GM21737 (cell line): ENCODE data around the gene FRMD4A.

Experiments
- ATAC-seq: cut with Tn5 transposase; IDR thresholded peaks from one replicate; pipeline ENCODE4 v1.9.1; 2021; ENCODE audit warnings: mild to moderate bottlenecking, moderate library complexity; ENCODE audit not compliant: unreplicated experiment

FRMD4A gene

GRCh38 chr10:13715100-13715499, 615.6 kb downstream of the FRMD4A start:
- ATAC-seq: no peak

GRCh38 chr10:13712837-13713581, 617.7 kb downstream of the FRMD4A start:
- ATAC-seq: peak; percentile 82

GRCh38 chr10:13712476-13712836, 618.3 kb downstream of the FRMD4A start:
- no peak for ATAC-seq

- no peak for ATAC-seq
These were observed 619.4 kb downstream of the FRMD4A start for GRCh38 chr10:13711291-13711690.

- ATAC-seq: no peak
These were observed 620.6 kb downstream of the FRMD4A start for GRCh38 chr10:13709931-13710650.

GRCh38 chr10:13708256-13708990, 622.3 kb downstream of the FRMD4A start:
- ATAC-seq: no peak

- ATAC-seq: no peak
These were observed 623.4 kb downstream of the FRMD4A start for GRCh38 chr10:13707156-13707881.

GRCh38 chr10:13706604-13707003, 624.1 kb downstream of the FRMD4A start:
- ATAC-seq: no peak

- ATAC-seq: no peak
These were observed 624.5 kb downstream of the FRMD4A start for GRCh38 chr10:13706175-13706574.

GRCh38 chr10:13705526-13706174, 625.1 kb downstream of the FRMD4A start:
- no peak for ATAC-seq

GRCh38 chr10:13704964-13705363, 625.8 kb downstream of the FRMD4A start:
- no peak for ATAC-seq

- ATAC-seq: no peak
These were observed 626.7 kb downstream of the FRMD4A start for GRCh38 chr10:13703997-13704536.

- ATAC-seq: no peak
These were observed 627.5 kb downstream of the FRMD4A start for GRCh38 chr10:13703101-13703818.

GRCh38 chr10:13701157-13701919, 629.4 kb downstream of the FRMD4A start:
- no peak for ATAC-seq

GRCh38 chr10:13700473-13701144, 630.1 kb downstream of the FRMD4A start:
- ATAC-seq: no peak

GRCh38 chr10:13699216-13699615, 631.5 kb downstream of the FRMD4A start:
- ATAC-seq: no peak

GRCh38 chr10:13698217-13698616, 632.5 kb downstream of the FRMD4A start:
- no peak for ATAC-seq

- ATAC-seq: no peak
These were observed 634.7 kb downstream of the FRMD4A start for GRCh38 chr10:13696071-13696470.
